Fibroblast of peridontal ligament (primary cell): Measurements from ENCODE around the gene ZNF214.

Experiments
- DNase-seq: peaks from one replicate; pipeline ENCODE4 v3.0.0-alpha.2; 2010; ENCODE audit errors: extremely low read depth

Gene ZNF214

GRCh38 chr11:7020183-7020917, at the start of gene ZNF214, which contains the start of gene NLRP14:
Gene ZNF214, minus strand, starts transcription at chr11:7020346. Its CDS starts 17,511 bp downstream, at chr11:7002835.
Gene NLRP14, plus strand, starts transcription at chr11:7020479. Its CDS starts 18,108 bp downstream, at chr11:7038587.
- peak; percentile 92 for DNase-seq

GRCh38 chr11:7062534-7062933, 42.4 kb upstream of the ZNF214 start:
- no peak for DNase-seq

- peak; percentile 45 for DNase-seq
Observed at GRCh38 chr11:7060868-7061267, 40.7 kb upstream of the ZNF214 start.

GRCh38 chr11:7057641-7058040, 37.5 kb upstream of the ZNF214 start:
- no peak for DNase-seq

GRCh38 chr11:7056828-7057513, 36.8 kb upstream of the ZNF214 start:
- peak; percentile 2 for DNase-seq

- DNase-seq: no peak
Observed at GRCh38 chr11:7050191-7050590, 30.0 kb upstream of the ZNF214 start.

- DNase-seq: peak; percentile 86
Observed at GRCh38 chr11:7046474-7047175, 26.5 kb upstream of the ZNF214 start.

- no peak for DNase-seq
Observed at GRCh38 chr11:7034019-7034418, 13.9 kb upstream of the ZNF214 start.

- no peak for DNase-seq
Observed at GRCh38 chr11:7032692-7033091, 12.5 kb upstream of the ZNF214 start.

- DNase-seq: no peak
Observed at GRCh38 chr11:7031471-7031871, 11.3 kb upstream of the ZNF214 start.

GRCh38 chr11:7030836-7031235, 10.7 kb upstream of the ZNF214 start:
- no peak for DNase-seq

- no peak for DNase-seq
Observed at GRCh38 chr11:7028141-7028540, 8.0 kb upstream of the ZNF214 start.

- DNase-seq: no peak
Observed at GRCh38 chr11:7021318-7021717, 1.2 kb upstream of the ZNF214 start.

GRCh38 chr11:7019500-7020182, 505 bp downstream of the ZNF214 start:
- peak; percentile 7 for DNase-seq

- no peak for DNase-seq
Observed at GRCh38 chr11:7016011-7016410, 4.1 kb downstream of the ZNF214 start.

GRCh38 chr11:7014118-7014517, 6.0 kb downstream of the ZNF214 start:
- DNase-seq: no peak

- DNase-seq: peak; percentile 25
Observed at GRCh38 chr11:7004482-7004881, 15.7 kb downstream of the ZNF214 start.

- no peak for DNase-seq
Observed at GRCh38 chr11:6995703-6996102, 24.4 kb downstream of the ZNF214 start.

- DNase-seq: peak; percentile 92
Observed at GRCh38 chr11:6992457-6993417, 27.4 kb downstream of the ZNF214 start.

GRCh38 chr11:6992026-6992425, 28.1 kb downstream of the ZNF214 start:
- DNase-seq: peak; percentile 65

- DNase-seq: no peak
Observed at GRCh38 chr11:6991227-6991626, 28.9 kb downstream of the ZNF214 start.
